NK-92 (cell line): ENCODE measurements around the gene VPS9D1.
"Not testable (repeated sequence)": the region's sequence is repeated elsewhere in the genome, so short reads cannot be mapped to it uniquely, and the experiment has no call there.

Experiments used
- DNase-seq: peaks from one replicate; lab custom pipeline; 2025; ENCODE audit not compliant: unreplicated experiment; lab: John Stamatoyannopoulos, UW

The VPS9D1 gene

GRCh38 chr16:89695086-89695874, 25.4 kb downstream of the VPS9D1 start:
- no peak for DNase-seq

- not testable (repeated sequence) for DNase-seq
Measured at GRCh38 chr16:89694784-89695085, 26.0 kb downstream of the VPS9D1 start.

- DNase-seq: no peak
Measured at GRCh38 chr16:89693931-89694783, 26.5 kb downstream of the VPS9D1 start.

- DNase-seq: no peak
Measured at GRCh38 chr16:89693289-89693731, 27.4 kb downstream of the VPS9D1 start.

GRCh38 chr16:89691986-89692569, 28.6 kb downstream of the VPS9D1 start:
- DNase-seq: no peak

DNA sequence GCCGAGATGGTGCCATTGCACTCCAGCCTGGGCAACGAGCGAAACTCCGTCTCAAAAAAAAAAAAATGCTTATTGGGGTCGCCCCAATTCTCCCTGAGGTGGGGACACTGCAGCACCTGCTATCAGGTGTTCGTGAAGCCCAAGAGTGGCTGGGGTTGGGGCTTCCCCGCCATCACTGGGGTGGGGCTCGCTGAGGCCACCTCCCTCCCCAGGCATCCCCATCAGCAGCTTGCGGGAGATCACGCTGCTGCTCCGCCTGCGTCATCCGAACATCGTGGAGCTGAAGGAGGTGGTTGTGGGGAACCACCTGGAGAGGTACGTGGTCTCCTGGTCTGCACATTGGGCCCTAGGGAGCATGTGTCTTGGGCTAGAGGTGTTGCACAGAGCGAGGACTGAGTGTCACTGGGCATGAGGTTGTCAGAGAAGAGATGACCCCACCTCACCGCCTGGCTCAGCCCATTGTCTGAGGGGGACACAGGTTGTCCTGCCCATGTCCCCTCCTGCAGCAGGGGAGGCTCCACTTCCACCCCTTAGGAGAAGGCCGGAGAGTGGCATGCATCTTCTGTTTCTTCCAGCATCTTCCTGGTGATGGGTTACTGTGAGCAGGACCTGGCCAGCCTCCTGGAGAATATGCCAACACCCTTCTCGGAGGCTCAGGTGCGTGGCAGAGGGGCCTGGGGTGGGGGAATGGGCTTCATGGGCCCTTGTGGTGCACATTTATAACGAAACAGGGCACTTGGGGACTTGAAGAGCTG, 29.3 kb downstream of the VPS9D1 start:
- no peak for DNase-seq

DNA sequence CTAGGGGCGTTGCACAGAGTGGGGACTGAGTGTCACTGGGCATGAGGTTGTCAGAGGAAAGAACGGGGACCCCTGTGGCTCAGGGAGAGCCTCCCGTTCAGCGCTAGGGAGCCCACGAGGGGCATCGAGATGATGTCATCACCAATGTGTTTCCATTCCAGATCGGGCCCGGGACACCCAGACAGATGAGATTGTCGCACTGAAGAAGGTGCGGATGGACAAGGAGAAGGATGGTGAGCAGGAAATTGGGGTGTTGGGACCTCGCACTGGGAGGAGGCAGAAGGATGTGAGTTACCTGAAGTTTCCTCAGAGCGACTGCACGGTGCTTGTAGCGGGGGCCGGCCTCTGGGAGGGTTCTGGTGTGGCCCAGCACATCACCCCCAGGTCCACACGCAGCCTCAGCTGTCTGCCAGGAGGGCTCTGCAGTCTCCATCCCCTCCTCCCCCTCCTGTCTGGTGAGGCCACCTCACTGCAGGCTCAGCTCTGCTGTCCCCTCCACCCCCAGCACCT, 30.3 kb downstream of the VPS9D1 start:
- DNase-seq: no peak

GRCh38 chr16:89689621-89690020, 31.1 kb downstream of the VPS9D1 start:
- not testable (repeated sequence) for DNase-seq

GRCh38 chr16:89689142-89689541, 31.6 kb downstream of the VPS9D1 start:
- DNase-seq: no peak

DNA sequence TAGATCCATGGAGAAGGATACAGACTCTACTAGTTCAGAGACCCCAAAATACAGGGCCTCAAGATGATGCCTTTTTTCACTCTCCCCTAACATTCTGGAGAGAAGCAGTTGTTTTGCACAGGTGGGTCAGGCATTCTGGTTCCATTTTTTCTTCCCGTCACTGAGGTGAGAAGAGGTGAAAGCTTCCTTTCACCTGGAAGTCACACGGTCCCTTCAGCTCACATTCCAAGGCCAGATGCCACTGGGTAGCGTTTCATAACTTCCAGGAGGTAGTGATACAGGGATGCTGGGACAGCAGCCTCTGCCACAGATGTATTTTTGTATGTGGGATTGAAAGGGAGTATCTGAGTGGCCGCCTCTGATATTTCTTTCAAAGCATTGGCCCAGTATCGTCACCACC, 32.3 kb downstream of the VPS9D1 start:
- DNase-seq: no peak

DNA sequence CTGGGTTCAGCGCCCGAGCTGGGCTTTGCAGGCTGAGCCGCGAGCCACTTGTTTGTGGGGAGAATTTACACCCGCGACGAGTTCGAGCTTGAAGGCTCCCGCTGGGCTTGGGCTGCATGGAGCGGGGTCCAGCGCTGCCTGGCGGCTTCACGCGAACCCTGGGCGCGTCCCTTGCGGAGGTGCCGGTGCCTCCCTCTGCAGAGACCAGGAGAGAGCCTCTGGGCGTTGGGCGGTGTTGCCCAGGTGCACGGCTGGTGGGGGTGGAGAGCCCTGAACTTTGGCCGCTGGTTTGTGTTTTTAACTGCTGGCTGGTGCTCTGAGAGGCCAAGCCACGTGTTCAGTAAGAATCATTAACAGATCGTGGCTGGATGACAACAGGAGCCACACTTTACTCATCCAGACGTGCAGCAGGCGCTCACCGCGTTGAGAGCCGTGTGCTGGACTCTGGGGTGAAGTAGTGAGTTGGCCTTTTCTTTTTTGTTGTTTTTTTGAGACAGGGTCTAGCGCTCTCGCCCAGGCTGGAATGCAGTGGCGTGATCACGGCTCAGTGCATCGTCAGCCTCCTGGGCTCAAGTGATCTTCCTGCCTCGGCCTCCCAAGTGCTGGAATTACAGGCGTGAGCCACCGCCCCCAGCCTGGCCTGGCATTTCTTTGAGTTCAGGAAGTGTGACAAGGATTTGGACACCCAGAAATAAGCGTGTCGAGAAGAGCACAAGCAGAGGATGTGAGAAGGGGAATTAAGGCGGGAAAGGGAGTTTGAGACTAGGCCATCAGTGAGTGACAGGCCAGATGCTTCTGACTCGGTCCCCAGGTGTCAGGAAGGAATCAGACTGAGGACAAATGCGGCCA, 33.4 kb downstream of the VPS9D1 start:
- no peak for DNase-seq

DNA sequence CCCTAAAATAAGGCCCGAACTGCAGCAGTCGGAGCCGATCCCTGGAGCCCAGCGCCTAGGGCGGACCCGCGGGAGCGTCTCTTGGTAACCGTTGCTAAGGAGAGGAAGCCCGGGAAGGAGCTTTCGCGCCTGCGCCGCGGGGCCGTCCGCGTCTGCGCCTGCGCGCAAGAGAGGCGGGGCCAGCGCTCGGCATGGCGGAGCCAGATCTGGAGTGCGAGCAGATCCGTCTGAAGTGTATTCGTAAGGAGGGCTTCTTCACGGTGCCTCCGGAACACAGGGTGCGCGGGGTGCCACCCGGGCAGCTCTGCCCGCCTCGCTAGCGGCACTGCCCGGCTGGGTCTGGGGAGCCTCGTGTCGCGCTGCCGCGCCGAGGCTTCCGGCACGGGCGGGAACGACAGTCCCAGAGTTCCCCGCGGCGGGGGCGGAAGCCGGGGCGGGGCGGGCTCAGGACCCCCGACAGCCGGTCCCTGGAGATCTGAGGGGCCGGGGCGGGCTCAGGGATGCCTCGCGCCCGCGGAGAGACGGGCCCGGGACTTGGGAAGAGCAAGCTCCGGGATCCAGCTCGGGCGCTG, 34.1 kb downstream of the VPS9D1 start, which contains the start of gene CDK10:
Gene CDK10, plus strand, starts transcription at position 170 of the 572 bp plus-strand sequence. Its CDS starts 22 bp downstream, at position 192.
- no peak for DNase-seq

DNA sequence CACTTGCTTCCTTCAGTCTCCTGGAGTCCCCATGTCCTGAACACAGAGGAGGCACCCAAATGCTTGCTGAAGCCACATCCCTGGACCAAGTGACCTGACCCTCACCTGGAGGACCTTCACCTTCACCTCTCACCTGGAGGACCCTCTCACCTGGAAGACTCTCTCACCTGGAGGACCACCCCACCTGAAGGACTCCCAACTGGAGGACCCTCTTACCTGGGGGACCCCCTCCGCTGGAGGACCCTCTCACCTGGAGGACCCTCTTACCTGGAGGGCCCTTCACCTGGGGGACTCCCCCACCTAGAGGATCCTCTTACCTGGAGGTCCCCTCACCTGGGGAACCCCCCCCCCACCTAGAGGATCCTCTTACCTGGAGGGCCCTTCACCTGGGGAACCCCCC, 34.8 kb downstream of the VPS9D1 start:
- no peak for DNase-seq

DNA sequence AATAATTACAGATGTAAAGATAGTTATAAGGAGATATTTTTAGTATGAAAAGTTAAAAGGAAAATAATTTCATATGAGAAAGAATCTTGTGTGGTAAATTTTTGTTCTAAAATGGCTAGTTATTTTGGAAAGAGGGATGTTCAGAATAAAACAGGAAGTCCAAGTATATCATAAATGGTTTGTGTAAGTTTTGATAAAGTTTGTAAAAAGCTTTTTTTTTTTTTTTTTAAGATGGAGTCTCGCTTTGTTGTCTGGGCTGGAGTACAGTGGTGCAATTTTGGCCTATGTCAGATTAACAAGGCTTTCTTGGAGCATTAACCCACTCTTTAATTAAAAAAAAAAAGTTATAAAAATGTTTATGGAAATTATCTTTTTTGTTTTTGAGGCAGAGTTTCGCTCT, 42.4 kb downstream of the VPS9D1 start:
- no peak for DNase-seq

DNA sequence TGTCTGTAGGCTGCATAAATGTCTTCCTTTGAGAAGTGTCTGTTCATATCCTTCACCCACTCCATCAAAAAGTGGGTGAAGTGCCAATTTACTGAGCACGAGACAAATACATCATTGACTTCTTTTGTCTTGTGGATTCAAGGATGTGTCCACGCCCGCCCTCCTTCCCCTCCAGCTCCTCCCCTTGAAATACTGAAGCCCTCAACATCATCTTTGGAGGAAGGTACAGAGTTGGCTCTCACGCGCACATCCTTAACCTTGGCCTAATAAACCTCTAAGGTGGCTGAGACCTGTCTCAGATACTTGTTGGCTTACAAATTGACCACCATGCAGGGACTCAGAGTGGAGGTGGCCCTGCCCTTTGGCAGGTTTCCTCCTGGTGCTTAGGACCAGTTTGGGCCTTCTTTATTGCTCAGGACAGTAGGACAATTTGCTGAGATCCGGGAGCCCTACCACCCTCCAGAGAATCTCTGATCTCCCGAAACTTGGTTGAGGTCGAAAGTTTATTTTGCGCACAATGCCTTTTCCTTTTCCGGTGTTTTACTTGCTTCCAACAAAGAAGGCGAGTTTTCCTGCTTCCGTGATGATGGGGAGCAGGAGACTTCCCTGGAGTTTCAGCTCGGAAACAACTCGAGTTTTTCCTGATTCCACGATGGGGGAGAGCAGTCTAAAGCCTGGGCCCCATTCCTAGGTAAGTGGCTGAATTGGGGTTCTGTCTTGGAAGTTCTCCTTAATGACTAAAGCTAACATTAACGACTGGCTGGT, 48.3 kb downstream of the VPS9D1 start:
- DNase-seq: no peak

DNA sequence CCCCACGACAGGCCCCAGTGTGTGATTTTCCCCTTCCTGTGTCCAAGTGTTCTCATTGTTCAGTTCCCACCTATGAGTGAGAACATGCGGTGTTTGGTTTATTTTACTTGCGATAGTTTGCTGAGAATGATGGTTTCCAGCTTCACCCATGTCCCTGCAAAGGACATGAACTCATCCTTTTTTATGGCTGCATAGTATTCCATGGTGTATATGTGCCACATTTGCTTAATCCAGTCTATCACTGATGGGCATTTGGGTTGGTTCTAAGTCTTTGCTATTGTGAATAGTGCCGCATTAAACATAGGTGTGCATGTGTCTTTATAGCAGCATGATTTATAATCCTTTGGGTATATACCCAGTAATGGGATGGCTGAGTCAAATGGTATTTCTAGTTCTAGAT, 49.1 kb downstream of the VPS9D1 start:
- DNase-seq: not testable (repeated sequence)

DNA sequence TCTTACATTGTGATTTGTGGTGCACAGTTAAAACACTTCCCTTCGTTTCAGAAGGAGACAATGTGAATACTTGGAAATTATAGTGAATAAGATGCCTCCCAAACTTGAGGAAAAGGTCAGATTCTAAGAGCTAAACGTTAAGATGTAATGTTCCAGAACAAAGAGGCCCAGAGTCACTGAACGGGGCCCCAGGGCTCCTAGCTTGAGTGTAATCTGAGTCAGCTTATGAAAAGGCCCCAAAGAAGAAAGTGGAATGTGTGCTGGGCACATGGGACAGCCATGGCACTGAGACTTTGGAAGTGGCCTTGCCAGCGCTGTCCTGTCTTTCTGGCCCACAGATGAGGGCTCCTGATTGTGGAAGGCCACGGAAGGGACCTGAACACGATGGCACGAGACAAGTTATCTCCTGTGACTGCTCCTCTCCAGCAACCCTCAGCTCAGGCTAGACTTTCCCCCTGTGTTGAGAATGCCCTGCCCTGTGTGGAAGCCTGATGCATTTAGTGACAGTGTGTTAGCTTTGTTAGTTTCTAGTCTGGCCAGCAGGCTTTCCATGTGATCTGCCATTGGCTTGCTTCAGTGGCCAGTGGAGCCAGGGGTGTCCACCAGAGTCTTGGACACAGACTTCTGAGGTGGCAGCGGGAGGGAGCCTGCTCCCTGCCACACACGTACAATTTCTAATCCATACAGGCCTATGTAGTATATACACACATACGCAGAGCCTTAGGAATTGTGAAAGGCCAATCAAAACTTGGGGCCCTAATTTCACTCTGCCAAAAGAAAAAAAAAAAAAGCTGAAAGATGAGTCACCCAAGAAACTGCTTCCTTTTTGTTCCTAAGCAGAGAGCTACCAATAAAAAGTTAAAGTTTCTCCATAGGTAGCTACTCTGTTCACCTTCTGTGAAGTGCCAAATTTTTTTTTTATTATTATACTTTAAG, 49.9 kb downstream of the VPS9D1 start:
- no peak for DNase-seq

GRCh38 chr16:89669755-89670154, 50.9 kb downstream of the VPS9D1 start:
- DNase-seq: no peak
